B cell (primary cell): Measurements from ENCODE around the gene CD63. TPM values are rescaled to one million over a fixed set of nuclear protein-coding genes. Genes with fewer than 3 reads are reported as not detected.
A peak's percentile ranks its signal among the peaks of the same experiment; 100 is the strongest.

ENCODE experiments used
- ATAC-seq: fragments of 200-7000 bp; cut with Tn5 transposase; one replicate; pipeline ENCODE4 v1.10.0; 2021; ENCODE audit warnings: low read depth, mild to moderate bottlenecking, moderate number of reproducible peaks, moderate library complexity
- CTCF ChIA-PET: fragments of 350-600 bp; sonication (Branson Sonifier 250); formaldehyde crosslinking; loops from one replicate; lab custom pipeline; 2021; ENCODE audit warnings: antibody characterized with exemption, inconsistent platforms; lab: Charles Lee
- POLR2A ChIA-PET: fragments of 350-600 bp; sonication (Branson Sonifier 250); formaldehyde crosslinking; loops from one replicate; lab custom pipeline; 2021; ENCODE audit warnings: antibody characterized with exemption; lab: Charles Lee
- DNase-seq: peaks from one replicate; pipeline ENCODE4 v3.0.0; 2013
- H2AFZ ChIP-seq: 2 replicates; pipeline ENCODE4 v1.6.1; 2012; ENCODE audit warnings: mild to moderate bottlenecking, low read depth, low read length; ENCODE audit not compliant: insufficient read depth, poor library complexity, severe bottlenecking
- H3K27ac ChIP-seq, 2 donors: 1 replicate in 1 of 2; 2 replicates in 1 of 2; pipeline ENCODE4 v1.5.1; 2012 to 2013; ENCODE audit warnings: low read length in 2 of 2, mild to moderate bottlenecking in 2 of 2, moderate library complexity in 1 of 2
- H3K27me3 ChIP-seq, 4 experiments: fragments of 200-600 bp in 1 of 4; sonication (generic) in 1 of 4; replicated peaks in 1 of 4; 1 replicate in 2 of 4; 2 replicates in 2 of 4; pipeline versions ENCODE4 v1.6.1 to v1.7.0; 2013 to 2016; ENCODE audit warnings: low read length in 3 of 4, mild to moderate bottlenecking in 2 of 4, mixed read lengths in 1 of 4, moderate library complexity in 1 of 4; ENCODE audit not compliant: insufficient read depth in 4 of 4, control insufficient read depth in 3 of 4; ENCODE audit errors: control extremely low read depth in 1 of 4
- H3K36me3 ChIP-seq, 2 experiments: replicated peaks in 1 of 2; 1 replicate in 1 of 2; 2 replicates in 1 of 2; pipeline versions ENCODE4 v1.6.1 to v1.7.1; 2013; ENCODE audit warnings: low read length in 1 of 2; ENCODE audit not compliant: insufficient read depth in 2 of 2, control insufficient read depth in 1 of 2; ENCODE audit errors: control extremely low read depth in 1 of 2, extremely low read depth in 1 of 2
- H3K4me1 ChIP-seq, 2 donors: fragments of 200-600 bp in 1 of 2; sonication (generic) in 1 of 2; 1 replicate in 1 of 2; 2 replicates in 1 of 2; pipeline versions ENCODE4 v1.5.1 to v1.6.1; 2013 to 2017; ENCODE audit warnings: low read length in 2 of 2; ENCODE audit not compliant: control insufficient read depth in 2 of 2, insufficient read depth in 2 of 2
- H3K4me2 ChIP-seq: replicated peaks from 2 replicates; pipeline ENCODE3; 2012; ENCODE audit warnings: mild to moderate bottlenecking, low read depth, low read length; ENCODE audit not compliant: poor library complexity, severe bottlenecking
- H3K4me3 ChIP-seq, 5 experiments: fragments of 200-600 bp in 1 of 5; sonication (generic) in 1 of 5; 1 replicate in 3 of 5; 2 replicates in 2 of 5; pipeline versions ENCODE4 v1.5.1 to v1.7.0; 2011 to 2016; ENCODE audit warnings: low read length in 4 of 5, mild to moderate bottlenecking in 4 of 5, low read depth in 2 of 5, control low read depth in 1 of 5, moderate library complexity in 1 of 5; ENCODE audit not compliant: insufficient read depth in 1 of 5; ENCODE audit errors: control extremely low read depth in 1 of 5, extremely low read depth in 1 of 5
- H3K79me2 ChIP-seq: fragments of 200-600 bp; sonication (generic); one replicate; pipeline ENCODE4 v1.6.0; 2016; ENCODE audit warnings: low read length; ENCODE audit not compliant: control insufficient read depth, insufficient read depth
- H3K9ac ChIP-seq: fragments of 200-600 bp; sonication (generic); 2 replicates; pipeline ENCODE4 v1.6.1; 2017; ENCODE audit warnings: mild to moderate bottlenecking, low read length, moderate library complexity
- H3K9me3 ChIP-seq, 3 donors: one replicate each; pipeline versions ENCODE4 v1.6.1 to v1.7.1; 2013; ENCODE audit warnings: low read length in 2 of 3; ENCODE audit not compliant: control insufficient read depth in 2 of 3, insufficient read depth in 1 of 3; ENCODE audit errors: control extremely low read depth in 1 of 3
- H4K20me1 ChIP-seq: 2 replicates; pipeline ENCODE4 v1.6.0; 2012; ENCODE audit warnings: mild to moderate bottlenecking, low read length; ENCODE audit not compliant: insufficient read depth, control insufficient read depth, poor library complexity, severe bottlenecking
- H3K27ac Mint-ChIP-seq: one replicate; pipeline ENCODE4 v1.8.0; 2021; ENCODE audit warnings: mixed read lengths
- H3K27me3 Mint-ChIP-seq: one replicate; pipeline ENCODE4 v1.8.0; 2021; ENCODE audit warnings: mixed read lengths
- H3K4me1 Mint-ChIP-seq: one replicate; pipeline ENCODE4 v1.8.0; 2021; ENCODE audit warnings: mixed read lengths
- H3K4me3 Mint-ChIP-seq: one replicate; pipeline ENCODE4 v1.8.0; 2021; ENCODE audit warnings: mixed read lengths
- H3K9me3 Mint-ChIP-seq: one replicate; pipeline ENCODE4 v1.8.0; 2022; ENCODE audit warnings: mixed read lengths; ENCODE audit not compliant: insufficient read depth
- EZH2 ChIP-seq: IDR thresholded peaks from 2 replicates; pipeline ENCODE4 v1.6.1; 2012; ENCODE audit warnings: borderline replicate concordance, low read depth, mild to moderate bottlenecking, moderate library complexity, low read length; ENCODE audit not compliant: insufficient read depth, poor library complexity, severe bottlenecking
- WGBS: methylation state at CpG from one replicate; pipeline ENCODE4 v1.1.5; 2013; ENCODE audit warnings: missing lambda C conversion rate; ENCODE audit not compliant: insufficient coverage; 5-methylcytosine and 5-hydroxymethylcytosine counted together
- intact Hi-C: fragments of 100-400 bp; cut with micrococcal nuclease; formaldehyde crosslinking; loops from one replicate; pipeline ENCODE4 v1.10.0; 2022
- polyA plus RNA-seq: library from polyadenylated mRNA; depleted of rRNA; stranded (reverse); fragments of >200 nt; gene quantifications from 2 replicates; pipeline ENCODE4 v1.2.3, GENCODE V29; 2012
- total RNA-seq, 2 donors: library from RNA; stranded (reverse); fragments of 120-200 nt in 1 of 2; gene quantifications; 1 replicate in 1 of 2; 2 replicates in 1 of 2; pipeline versions ENCODE4 v1.2.3 to v1.2.4, GENCODE V29; 2013 to 2022
- TF ChIP-seq, protein P1 (sequence below): fragments of 200-600 bp; IDR thresholded peaks from one replicate; pipeline ENCODE4 v1.8.0; 2022; ENCODE audit warnings: antibody characterized with exemption, mild to moderate bottlenecking

CD63 gene
- total and polyA plus RNA-seq, 2 donors (not counting 1 experiment from before 2014, with no cell fraction given), result 43.0 to 104 TPM

DNA sequence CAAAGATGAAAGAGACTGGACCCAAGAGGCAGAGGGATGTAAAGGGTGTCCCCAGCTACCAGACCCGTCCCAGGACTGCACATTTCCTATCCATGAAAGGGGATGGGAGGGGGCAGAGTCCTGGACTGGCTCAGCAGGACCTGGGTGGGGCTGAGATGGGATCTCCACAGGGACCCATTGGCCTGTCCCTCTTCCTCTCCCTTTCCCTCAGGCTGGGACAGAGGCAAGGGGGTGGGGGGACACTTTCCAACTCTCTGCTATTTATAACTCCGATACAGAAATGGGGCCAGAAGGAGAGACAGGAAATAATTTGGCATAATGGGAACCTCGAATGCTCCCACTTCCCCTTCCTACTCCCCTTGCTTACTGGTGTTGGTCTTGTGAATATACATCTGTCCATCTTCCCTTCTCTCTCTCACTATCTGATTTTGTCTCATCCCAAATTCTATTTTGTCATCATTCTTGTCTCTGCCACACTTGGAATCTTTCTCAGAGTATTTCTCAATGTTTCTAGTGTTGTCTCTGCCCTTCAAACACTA, 20.0 kb downstream of the CD63 start:
- intact Hi-C loops, result loop anchor here (5.0 kb wide), 1 partner anchor 36 kb away; no protein-coding TSS in a partner anchor
- no CpG with 5 or more reads among the region's 3 CpGs for WGBS
- H4K20me1 ChIP-seq, result no peaks in the 10 kb centered on the region
- no peaks in the 10 kb centered on the region for H3K9me3 Mint-ChIP-seq
- H3K9me3 ChIP-seq, result no peaks in the 10 kb centered on the region
- H3K27ac Mint-ChIP-seq, result no peak overlapping the region
- ChIA-PET CTCF (interaction anchor here (1.6 kb wide), 1 partner anchor 29 kb away, joined by 4 read pairs; no protein-coding TSS in a partner anchor), POLR2A (no interaction called here)
- H3K4me3 ChIP-seq, result peak overlapping the region in 3 of 5 experiments; percentile 38 to 81 (median 58)
- H3K9ac ChIP-seq, result peak overlapping the region; percentile 69
- H3K36me3 ChIP-seq, result no peaks in the 10 kb centered on the region
- H3K79me2 ChIP-seq, result no peaks in the 10 kb centered on the region
- H3K27me3 Mint-ChIP-seq, result peaks cover 18% of the 10 kb centered on the region
- H3K27me3 ChIP-seq, result peaks cover 0 to 20% (median 8%) of the 10 kb centered on the region in 4 experiments
- peak overlapping the region; percentile 96 for H3K4me2 ChIP-seq
- peaks cover 19 to 21% of the 10 kb centered on the region in 2 donors for H3K4me1 ChIP-seq
- peak overlapping the region; percentile 91 for H2AFZ ChIP-seq
- H3K4me3 Mint-ChIP-seq, result peak overlapping the region; percentile 90
- no peak overlapping the region for H3K27ac ChIP-seq
- DNase-seq (no peak), ATAC-seq (no peak)
- H3K4me1 Mint-ChIP-seq, result peaks cover 28% of the 10 kb centered on the region
- TF ChIP-seq EZH2, result no peak
- TF ChIP-seq, protein P1, sequence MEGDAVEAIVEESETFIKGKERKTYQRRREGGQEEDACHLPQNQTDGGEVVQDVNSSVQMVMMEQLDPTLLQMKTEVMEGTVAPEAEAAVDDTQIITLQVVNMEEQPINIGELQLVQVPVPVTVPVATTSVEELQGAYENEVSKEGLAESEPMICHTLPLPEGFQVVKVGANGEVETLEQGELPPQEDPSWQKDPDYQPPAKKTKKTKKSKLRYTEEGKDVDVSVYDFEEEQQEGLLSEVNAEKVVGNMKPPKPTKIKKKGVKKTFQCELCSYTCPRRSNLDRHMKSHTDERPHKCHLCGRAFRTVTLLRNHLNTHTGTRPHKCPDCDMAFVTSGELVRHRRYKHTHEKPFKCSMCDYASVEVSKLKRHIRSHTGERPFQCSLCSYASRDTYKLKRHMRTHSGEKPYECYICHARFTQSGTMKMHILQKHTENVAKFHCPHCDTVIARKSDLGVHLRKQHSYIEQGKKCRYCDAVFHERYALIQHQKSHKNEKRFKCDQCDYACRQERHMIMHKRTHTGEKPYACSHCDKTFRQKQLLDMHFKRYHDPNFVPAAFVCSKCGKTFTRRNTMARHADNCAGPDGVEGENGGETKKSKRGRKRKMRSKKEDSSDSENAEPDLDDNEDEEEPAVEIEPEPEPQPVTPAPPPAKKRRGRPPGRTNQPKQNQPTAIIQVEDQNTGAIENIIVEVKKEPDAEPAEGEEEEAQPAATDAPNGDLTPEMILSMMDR, result no peak
